K562 (cell line): ENCODE results near the gene ECD. TPM values are rescaled to one million over a fixed set of nuclear protein-coding genes. Genes with fewer than 3 reads are reported as not detected.

Experiments
- BDP1 ChIP-seq: IDR thresholded peaks from 3 replicates; pipeline ENCODE4 v1.6.1; 2011; ENCODE audit not compliant: insufficient read length, insufficient read depth
- C11orf30 ChIP-seq: fragments of 450-650 bp; IDR thresholded peaks from 2 replicates; pipeline ENCODE4 v1.6.1; 2016; ENCODE audit warnings: low read depth, mild to moderate bottlenecking
- CAMTA2 ChIP-seq: fragments of 250-450 bp; sonication (Bioruptor Pico); conservative IDR thresholded peaks from 2 replicates; pipeline ENCODE4 v1.5.1; 2022
- CHCHD3 ChIP-seq: fragments of 250-450 bp; sonication (Bioruptor Pico); IDR thresholded peaks from 2 replicates; pipeline ENCODE4 v2.1.2; 2022; ENCODE audit warnings: mild to moderate bottlenecking
- DMBX1 ChIP-seq: fragments of 250-450 bp; sonication (Bioruptor Pico); IDR thresholded peaks from 2 replicates; pipeline ENCODE4 v1.8.0; 2022; ENCODE audit warnings: inconsistent platforms, mild to moderate bottlenecking, moderate library complexity, borderline replicate concordance
- DNMT1 ChIP-seq: fragments of 450-650 bp; IDR thresholded peaks from 2 replicates; pipeline ENCODE4 v1.6.1; 2016; ENCODE audit warnings: antibody characterized with exemption, mild to moderate bottlenecking
- DPF2 ChIP-seq: fragments of 450-650 bp; IDR thresholded peaks from 2 replicates; pipeline ENCODE4 v1.6.1; 2016
- EHMT2 ChIP-seq: fragments of 450-650 bp; IDR thresholded peaks from 2 replicates; pipeline ENCODE4 v1.6.1; 2018; ENCODE audit warnings: antibody characterized with exemption
- FOSL1 ChIP-seq: fragments of 200-800 bp; sonication (Bioruptor generic); conservative IDR thresholded peaks from 2 replicates; pipeline ENCODE4 v1.6.1; 2016; ENCODE audit warnings: missing genetic modification characterization, missing compliant biosample characterization
- GTF2A2 ChIP-seq: IDR thresholded peaks from 2 replicates; pipeline ENCODE4 v1.6.1; 2016; ENCODE audit warnings: mild to moderate bottlenecking, missing genetic modification characterization, missing compliant biosample characterization
- GTF2E2 ChIP-seq: fragments of 200-800 bp; sonication (Bioruptor generic); IDR thresholded peaks from 2 replicates; pipeline ENCODE4 v1.6.1; 2016; ENCODE audit warnings: missing genetic modification characterization, missing compliant biosample characterization
- KAT7 ChIP-seq: sonication (generic); formaldehyde crosslinking; IDR thresholded peaks from 2 replicates; pipeline ENCODE4 v1.8.0; 2022; ENCODE audit warnings: missing genetic modification reagents, mild to moderate bottlenecking, borderline replicate concordance
- MAFG ChIP-seq: fragments of 450-650 bp; conservative IDR thresholded peaks from 2 replicates; pipeline ENCODE4 v1.6.1; 2016; ENCODE audit warnings: missing genetic modification characterization, missing compliant biosample characterization
- MEF2D ChIP-seq: conservative IDR thresholded peaks from 2 replicates; pipeline ENCODE4 v1.6.1; 2016; ENCODE audit warnings: low read depth, missing genetic modification characterization, missing compliant biosample characterization
- MLLT1 ChIP-seq, 2 experiments: fragments of 450-650 bp; IDR thresholded peaks; 2 replicates each; pipeline ENCODE4 v1.6.1; 2016
- MTA3 ChIP-seq: fragments of 450-650 bp; formaldehyde crosslinking; IDR thresholded peaks from 2 replicates; pipeline ENCODE4 v1.6.1; 2017; ENCODE audit warnings: mild to moderate bottlenecking, borderline replicate concordance
- MXI1 ChIP-seq: IDR thresholded peaks from 2 replicates; pipeline ENCODE4 v1.6.1; 2011; ENCODE audit warnings: low read depth, mild to moderate bottlenecking, improper control_type of control experiment, low read length
- NFE2 ChIP-seq: IDR thresholded peaks from 2 replicates; pipeline ENCODE4 v1.6.1; 2014; ENCODE audit warnings: antibody characterized with exemption, low read depth
- PHB2 ChIP-seq: fragments of 450-650 bp; IDR thresholded peaks from 2 replicates; pipeline ENCODE4 v1.6.1; 2017; ENCODE audit warnings: low read depth
- PRMT5 ChIP-seq: sonication (generic); formaldehyde crosslinking; IDR thresholded peaks from 2 replicates; pipeline ENCODE4 v1.5.0; 2020; ENCODE audit warnings: missing genetic modification reagents
- SAFB2 ChIP-seq: fragments of 200-400 bp; formaldehyde crosslinking; IDR thresholded peaks from 2 replicates; pipeline ENCODE4 v1.6.1; 2018; ENCODE audit warnings: borderline replicate concordance, low read length, low read depth, moderate library complexity; ENCODE audit not compliant: severe bottlenecking
- SREBF1 ChIP-seq: fragments of 150-350 bp; IDR thresholded peaks from 2 replicates; pipeline ENCODE4 v1.6.1; 2014; ENCODE audit warnings: antibody characterized with exemption, low read depth, low read length, borderline replicate concordance
- TAF7 ChIP-seq: fragments of 450-650 bp; IDR thresholded peaks from 2 replicates; pipeline ENCODE4 v1.6.1; 2016; ENCODE audit warnings: missing genetic modification characterization, missing compliant biosample characterization
- THRA ChIP-seq: fragments of 450-650 bp; IDR thresholded peaks from 2 replicates; pipeline ENCODE4 v1.6.1; 2017; ENCODE audit warnings: mild to moderate bottlenecking, moderate library complexity
- ZBTB7A ChIP-seq: IDR thresholded peaks from 2 replicates; pipeline ENCODE4 v1.6.1; 2011; ENCODE audit warnings: low read depth, mild to moderate bottlenecking, low read length, moderate library complexity, borderline replicate concordance; ENCODE audit not compliant: control insufficient read depth
- ZNF165 ChIP-seq: fragments of 250-450 bp; sonication (Bioruptor Pico); IDR thresholded peaks from 2 replicates; pipeline ENCODE4 v1.4.0; 2020; ENCODE audit warnings: borderline replicate concordance
- ZNF23 ChIP-seq: fragments of 250-450 bp; sonication (Bioruptor Pico); IDR thresholded peaks from 2 replicates; pipeline ENCODE4 v1.4.0; 2020; ENCODE audit warnings: mild to moderate bottlenecking
- ZNF263 ChIP-seq: sonication (generic); formaldehyde crosslinking; IDR thresholded peaks from 2 replicates; pipeline ENCODE4 v1.8.0; 2022; ENCODE audit warnings: mild to moderate bottlenecking, missing genetic modification reagents, borderline replicate concordance
- polyA plus RNA-seq, 8 experiments: library from polyadenylated mRNA; depleted of rRNA in 4 of 8; stranded (reverse) in 5 of 8; unstranded in 3 of 8; fragments of >200 nt; fragmentation: Nextera tagmentation in 2 of 8; fragmentation: Illumina TruSeq in 1 of 8; extraction: Ambion mirVana in 2 of 8; extraction: Trizol in 1 of 8; gene quantifications; 2 replicates each; pipeline versions ENCODE4 v1.2.1 to v1.2.3, GENCODE V29; 2011 to 2014; ENCODE audit warnings: inconsistent platforms in 1 of 8, missing spikeins in 1 of 8
- total RNA-seq, 7 experiments: library from RNA; depleted of rRNA in 6 of 7; stranded (reverse); fragments of >200 nt in 6 of 7; fragmentation: Illumina TruSeq in 2 of 7; extraction: Trizol in 2 of 7; gene quantifications; 2 replicates each; pipeline versions ENCODE4 v1.2.1 to v1.2.3, GENCODE V29; 2011 to 2021; ENCODE audit warnings: low replicate concordance in 1 of 7
- TF ChIP-seq, protein P1 (sequence below): sonication (generic); formaldehyde crosslinking; IDR thresholded peaks from 2 replicates; pipeline ENCODE4 v1.8.0; 2022; ENCODE audit warnings: mild to moderate bottlenecking, missing genetic modification reagents

The ECD gene
- total and polyA plus RNA-seq, 9 of the 15 experiments (the other 6 are each of a cell fraction or from before 2014, with no cell fraction given): 33.5 to 79.9 (median 53.2) TPM

DNA sequence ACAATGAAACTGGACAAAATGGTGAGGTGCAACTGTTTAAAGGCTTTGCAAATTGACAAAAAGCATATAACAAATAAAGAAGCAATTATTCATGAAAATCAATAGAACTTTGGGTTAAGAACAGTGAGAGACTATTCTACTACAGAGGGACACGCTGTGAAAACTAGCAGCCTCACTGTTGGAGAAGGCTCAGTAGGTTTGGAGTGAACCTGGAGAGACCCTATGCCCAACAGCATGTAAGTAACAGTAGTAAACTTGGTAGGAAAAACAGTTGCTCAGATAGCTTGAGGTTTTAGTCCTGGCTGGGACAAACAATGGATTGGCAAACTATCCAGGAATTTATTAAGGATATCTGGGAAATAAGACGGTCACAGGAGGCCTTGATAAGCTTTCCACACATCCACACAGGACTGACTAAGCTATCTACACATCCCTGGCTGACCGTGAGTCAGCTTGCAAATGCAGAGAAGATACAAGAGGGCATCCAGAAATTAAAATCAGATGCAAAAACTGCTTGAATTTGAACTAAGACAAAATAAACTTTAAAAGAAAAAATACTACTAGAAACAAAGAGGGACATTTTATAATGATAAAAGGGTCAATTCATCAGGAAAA lies 16.0 kb upstream of the ECD start (continued):
- TF ChIP-seq TAF7 (tag) (no peak), PRMT5 (CRISPR knock-in tag) (no peak), PHB2 (no peak), ZBTB7A (no peak), BDP1 (no peak), ZNF263 (no peak), DMBX1 (CRISPR knock-in tag) (no peak), SAFB2 (no peak), C11orf30 (0 out of 2 replicates have a peak, but pooled peaks have one; percentile 44), ZNF23 (CRISPR knock-in tag) (no peak), MAFG (tag) (peak; percentile 49; the same call in 1 of the 2 replicates), SREBF1 (no peak), DNMT1 (no peak), DPF2 (peak; percentile 57; the same call in 1 of the 2 replicates), MEF2D (tag) (no peak), MLLT1 (IDR thresholded peaks at IDR 0.05) (no peak), MXI1 (no peak), MTA3 (no peak), GTF2E2 (tag) (no peak), ZNF165 (CRISPR knock-in tag) (no peak), GTF2A2 (tag) (no peak), NFE2 (peak; percentile 47; the same call in 1 of the 2 replicates), THRA (no peak), CHCHD3 (CRISPR knock-in tag) (no peak), CAMTA2 (no peak), FOSL1 (tag) (peak; percentile 73), KAT7 (CRISPR knock-in tag) (no peak), EHMT2 (no peak)
- TF ChIP-seq, protein P1, sequence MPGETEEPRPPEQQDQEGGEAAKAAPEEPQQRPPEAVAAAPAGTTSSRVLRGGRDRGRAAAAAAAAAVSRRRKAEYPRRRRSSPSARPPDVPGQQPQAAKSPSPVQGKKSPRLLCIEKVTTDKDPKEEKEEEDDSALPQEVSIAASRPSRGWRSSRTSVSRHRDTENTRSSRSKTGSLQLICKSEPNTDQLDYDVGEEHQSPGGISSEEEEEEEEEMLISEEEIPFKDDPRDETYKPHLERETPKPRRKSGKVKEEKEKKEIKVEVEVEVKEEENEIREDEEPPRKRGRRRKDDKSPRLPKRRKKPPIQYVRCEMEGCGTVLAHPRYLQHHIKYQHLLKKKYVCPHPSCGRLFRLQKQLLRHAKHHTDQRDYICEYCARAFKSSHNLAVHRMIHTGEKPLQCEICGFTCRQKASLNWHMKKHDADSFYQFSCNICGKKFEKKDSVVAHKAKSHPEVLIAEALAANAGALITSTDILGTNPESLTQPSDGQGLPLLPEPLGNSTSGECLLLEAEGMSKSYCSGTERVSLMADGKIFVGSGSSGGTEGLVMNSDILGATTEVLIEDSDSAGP (CRISPR knock-in tag): no peak
